ENCODE data around the gene IRX4.

Gene IRX4

DNA sequence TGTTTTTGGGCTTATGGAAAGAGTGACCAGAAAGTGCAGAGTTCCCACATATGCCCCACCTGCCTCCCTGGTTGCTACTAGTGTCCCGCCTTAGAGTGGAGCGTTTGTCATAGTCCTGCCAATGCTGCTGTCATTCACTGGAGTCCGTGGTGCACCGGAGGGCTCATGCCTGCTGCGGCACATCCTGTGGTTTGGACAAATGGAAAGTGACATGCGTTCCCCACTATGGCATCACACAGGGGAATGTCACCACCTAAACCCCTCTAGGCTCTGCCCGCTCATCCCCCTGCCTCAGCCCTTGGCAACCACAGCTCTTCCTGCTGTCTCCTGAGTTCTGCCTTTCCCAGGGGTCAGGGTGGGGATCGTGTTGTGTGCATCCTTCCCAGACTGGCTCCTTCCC lies 29.2 kb downstream of the IRX4 start:
- DNase-seq (ENCODE audit: low read depth in 2 of 2): no peak
- H3K4me3 ChIP-seq (replicated peaks in 1 of 2; ENCODE audit: low read depth in 2 of 2, low read length in 2 of 2): no peak overlapping the region
- TF ChIP-seq, protein P1, sequence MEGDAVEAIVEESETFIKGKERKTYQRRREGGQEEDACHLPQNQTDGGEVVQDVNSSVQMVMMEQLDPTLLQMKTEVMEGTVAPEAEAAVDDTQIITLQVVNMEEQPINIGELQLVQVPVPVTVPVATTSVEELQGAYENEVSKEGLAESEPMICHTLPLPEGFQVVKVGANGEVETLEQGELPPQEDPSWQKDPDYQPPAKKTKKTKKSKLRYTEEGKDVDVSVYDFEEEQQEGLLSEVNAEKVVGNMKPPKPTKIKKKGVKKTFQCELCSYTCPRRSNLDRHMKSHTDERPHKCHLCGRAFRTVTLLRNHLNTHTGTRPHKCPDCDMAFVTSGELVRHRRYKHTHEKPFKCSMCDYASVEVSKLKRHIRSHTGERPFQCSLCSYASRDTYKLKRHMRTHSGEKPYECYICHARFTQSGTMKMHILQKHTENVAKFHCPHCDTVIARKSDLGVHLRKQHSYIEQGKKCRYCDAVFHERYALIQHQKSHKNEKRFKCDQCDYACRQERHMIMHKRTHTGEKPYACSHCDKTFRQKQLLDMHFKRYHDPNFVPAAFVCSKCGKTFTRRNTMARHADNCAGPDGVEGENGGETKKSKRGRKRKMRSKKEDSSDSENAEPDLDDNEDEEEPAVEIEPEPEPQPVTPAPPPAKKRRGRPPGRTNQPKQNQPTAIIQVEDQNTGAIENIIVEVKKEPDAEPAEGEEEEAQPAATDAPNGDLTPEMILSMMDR (IDR thresholded peaks at IDR 0.05; ENCODE audit: low read depth, low read length): no peak

DNA sequence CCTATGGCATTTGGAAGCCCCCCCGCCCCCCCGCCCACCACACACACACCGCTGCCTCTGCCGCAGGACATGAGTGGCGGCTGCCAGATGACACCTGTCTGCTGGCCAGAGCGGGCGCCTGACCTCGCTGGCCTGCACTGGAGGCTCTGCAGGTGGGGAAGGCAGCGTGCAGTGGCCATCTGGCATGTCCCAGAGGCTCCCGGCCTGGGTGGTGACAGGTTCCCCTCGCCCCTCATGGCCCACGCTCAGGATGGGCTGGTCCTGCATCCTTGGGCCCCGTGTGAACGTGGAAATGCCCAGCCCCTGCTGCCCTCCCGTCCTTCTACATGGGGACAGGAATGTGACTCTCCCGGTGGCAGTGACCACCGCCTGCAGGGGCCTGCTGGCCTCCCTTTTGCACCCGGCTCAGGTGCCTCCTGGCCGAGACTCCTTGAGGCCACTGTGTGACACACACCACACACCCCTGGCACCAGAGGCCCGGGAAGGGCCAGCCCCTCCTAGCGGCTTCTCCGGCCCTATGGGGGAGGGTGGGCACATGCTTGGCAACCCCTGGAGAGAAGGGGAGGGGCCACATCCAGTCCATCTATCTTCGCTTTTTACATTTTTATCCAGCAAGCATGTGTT lies 30.3 kb downstream of the IRX4 start:
- no peak for DNase-seq (ENCODE audit: low read depth in 2 of 2)
- TF ChIP-seq, protein P1 (IDR thresholded peaks at IDR 0.05; ENCODE audit: low read depth, low read length): no peak
- no peak overlapping the region for H3K4me3 ChIP-seq (replicated peaks in 1 of 2; ENCODE audit: low read depth in 2 of 2, low read length in 2 of 2)

DNA sequence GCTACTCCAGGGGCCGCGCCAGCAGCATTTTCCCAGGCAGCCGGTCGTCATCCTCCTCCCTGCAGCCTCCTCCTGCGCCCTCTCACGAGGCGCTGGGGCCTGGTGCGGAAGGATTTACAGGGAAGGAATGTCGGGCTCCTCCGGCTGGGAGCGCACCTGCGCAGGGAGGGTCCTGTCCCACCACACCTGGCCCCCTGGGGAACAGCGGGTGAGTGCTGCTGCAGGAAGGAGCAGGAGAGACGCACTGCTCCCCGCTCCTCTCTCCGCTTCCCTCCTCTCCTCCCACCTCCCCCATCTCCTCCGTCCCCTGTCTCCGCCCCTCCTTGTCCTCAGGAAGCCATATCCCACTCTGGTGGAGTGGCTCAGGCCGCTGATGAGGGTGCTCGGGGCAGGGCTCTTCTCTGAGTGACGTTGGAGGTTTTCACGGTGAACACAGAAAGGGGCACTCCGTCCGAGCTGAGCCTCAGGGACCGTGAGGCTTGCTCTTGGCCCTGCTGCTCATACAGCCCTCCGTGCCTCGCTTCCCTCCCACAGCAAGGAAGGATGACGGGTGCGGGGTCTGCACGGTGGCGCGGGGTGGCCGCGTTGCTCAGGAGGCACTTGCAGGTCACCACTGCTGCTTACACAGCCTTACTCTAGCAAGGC lies 31.3 kb downstream of the IRX4 start:
- no peak for DNase-seq (ENCODE audit: low read depth in 2 of 2)
- TF ChIP-seq, protein P1 (IDR thresholded peaks at IDR 0.05; ENCODE audit: low read depth, low read length): no peak
- no peak overlapping the region for H3K4me3 ChIP-seq (replicated peaks in 1 of 2; ENCODE audit: low read depth in 2 of 2, low read length in 2 of 2)

- TF ChIP-seq, protein P1 (IDR thresholded peaks at IDR 0.05; ENCODE audit: low read depth, low read length): no peak
- DNase-seq (ENCODE audit: low read depth in 2 of 2): no peak
Observed at GRCh38 chr5:1850324-1851154, 32.2 kb downstream of the IRX4 start.

DNA sequence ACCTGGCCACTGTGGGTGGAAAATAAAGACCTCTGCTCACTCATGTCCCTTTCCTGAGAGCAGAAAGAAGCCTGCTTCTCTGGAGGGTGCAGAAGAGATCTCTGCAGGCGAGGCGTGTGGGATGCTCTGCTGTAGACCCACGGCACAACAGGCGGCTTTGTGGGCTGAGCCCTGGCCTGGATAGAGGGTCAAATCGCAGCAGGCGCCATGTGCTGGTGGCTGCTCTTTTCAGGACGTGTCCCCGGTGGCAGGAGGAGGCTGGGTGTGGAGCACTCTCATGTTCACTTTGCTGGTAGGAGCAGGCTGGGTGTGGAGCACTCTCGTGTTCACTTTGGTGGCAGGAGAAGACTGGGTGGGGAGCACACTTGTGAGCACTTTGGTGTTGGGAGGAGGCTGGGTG lies 35.1 kb downstream of the IRX4 start:
- no peak for DNase-seq (ENCODE audit: low read depth in 2 of 2)
- no peak overlapping the region for H3K4me3 ChIP-seq (replicated peaks in 1 of 2; ENCODE audit: low read depth in 2 of 2, low read length in 2 of 2)
- TF ChIP-seq, protein P1 (IDR thresholded peaks at IDR 0.05; ENCODE audit: low read depth, low read length): no peak

More at GRCh38 chr5:1850324-1851154, 32.2 kb downstream of the IRX4 start:
- H3K4me3 ChIP-seq (replicated peaks in 1 of 2; ENCODE audit: low read depth in 2 of 2, low read length in 2 of 2): no peak overlapping the region

DNA sequence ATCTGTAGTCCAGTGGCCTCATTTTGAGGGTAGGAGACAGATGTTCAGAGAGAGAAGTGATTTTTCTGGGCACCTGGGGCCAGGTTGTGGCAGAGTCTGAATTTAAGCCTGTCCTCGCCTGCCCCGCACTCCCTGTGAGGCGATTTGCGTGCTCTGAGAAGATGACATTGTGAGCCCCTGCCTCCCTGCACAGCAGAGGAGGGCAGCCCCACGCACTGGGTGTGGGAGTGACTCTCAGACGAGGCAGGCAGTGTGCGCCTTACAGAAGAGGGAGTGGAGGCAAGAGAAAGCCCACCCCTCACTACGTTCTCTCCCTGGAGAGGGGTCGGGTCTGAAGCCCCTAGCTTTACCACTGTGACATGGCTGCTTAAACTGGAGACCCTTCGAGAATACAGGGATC lies 35.7 kb downstream of the IRX4 start:
- H3K4me3 ChIP-seq (replicated peaks in 1 of 2; ENCODE audit: low read depth in 2 of 2, low read length in 2 of 2): no peak overlapping the region
- TF ChIP-seq, protein P1 (IDR thresholded peaks at IDR 0.05; ENCODE audit: low read depth, low read length): no peak
- DNase-seq (ENCODE audit: low read depth in 2 of 2): no peak
